Stimulated activated CD8-positive, alpha-beta memory T cell treated with anti-CD3 and anti-CD28 coated beads, Interleukin-4, amount 100 ng/mL, for 1 hour (primary cell): Measurements from ENCODE around the gene NARS2.
A peak's percentile ranks its signal among the peaks of the same experiment; 100 is the strongest.

Source experiments
- DNase-seq, 2 donors: peaks; one replicate each; pipeline ENCODE4 v3.0.0-alpha.2; 2020; ENCODE audit warnings: low read depth in 2 of 2, low spot score in 1 of 2

Gene NARS2

GRCh38 chr11:78417175-78417887 is 157.3 kb downstream of the NARS2 start, which contains the start of gene GAB2:
Gene GAB2 (minus strand): TSS chr11:78417820. CDS start chr11:78417720, 100 bp downstream.
- no peak for DNase-seq

- DNase-seq = peak; percentile 48 to 62
Observed at GRCh38 chr11:78416285-78417174, 158.1 kb downstream of the NARS2 start.

- DNase-seq = no peak
Observed at GRCh38 chr11:78415338-78415737, 159.3 kb downstream of the NARS2 start.

- DNase-seq = no peak
Observed at GRCh38 chr11:78414321-78415051, 160.2 kb downstream of the NARS2 start.

GRCh38 chr11:78408619-78409018 is 166.0 kb downstream of the NARS2 start:
- no peak for DNase-seq

GRCh38 chr11:78406568-78407196 is 168.0 kb downstream of the NARS2 start:
- DNase-seq = no peak

- no peak for DNase-seq
Observed at GRCh38 chr11:78405805-78406204, 168.9 kb downstream of the NARS2 start.

- DNase-seq = no peak
Observed at GRCh38 chr11:78403781-78404180, 170.9 kb downstream of the NARS2 start.

GRCh38 chr11:78402847-78403246 is 171.8 kb downstream of the NARS2 start:
- DNase-seq = no peak

- no peak for DNase-seq
Observed at GRCh38 chr11:78400702-78401101, 174.0 kb downstream of the NARS2 start.

- no peak for DNase-seq
Observed at GRCh38 chr11:78400116-78400515, 174.5 kb downstream of the NARS2 start.

GRCh38 chr11:78399136-78399535 is 175.5 kb downstream of the NARS2 start:
- no peak for DNase-seq

GRCh38 chr11:78398715-78399114 is 175.9 kb downstream of the NARS2 start:
- no peak for DNase-seq

GRCh38 chr11:78397398-78397797 is 177.3 kb downstream of the NARS2 start:
- DNase-seq = no peak

- no peak for DNase-seq
Observed at GRCh38 chr11:78395597-78395996, 179.1 kb downstream of the NARS2 start.

GRCh38 chr11:78392854-78393253 is 181.8 kb downstream of the NARS2 start:
- no peak for DNase-seq

- no peak for DNase-seq
Observed at GRCh38 chr11:78391424-78391823, 183.2 kb downstream of the NARS2 start.

- DNase-seq = no peak
Observed at GRCh38 chr11:78390809-78391208, 183.9 kb downstream of the NARS2 start.

GRCh38 chr11:78386215-78386941 is 188.3 kb downstream of the NARS2 start:
- no peak for DNase-seq
